HCT116 (cell line): ENCODE measurements around the gene NCF4.

Source experiments
- CEBPB ChIP-seq: IDR thresholded peaks from 2 replicates; pipeline ENCODE4 v1.6.1; 2012; ENCODE audit warnings: low read depth
- CTCF ChIP-seq, 3 experiments: fragments of 200-600 bp in 1 of 3; sonication (generic) in 1 of 3; IDR thresholded peaks in 2 of 3; conservative IDR thresholded peaks in 1 of 3; 2 replicates each; pipeline ENCODE4 v1.5.1; 2012 to 2017; ENCODE audit warnings: low read depth in 2 of 3, low read length in 2 of 3, antibody characterized with exemption in 1 of 3, borderline replicate concordance in 1 of 3, control low read depth in 1 of 3, mild to moderate bottlenecking in 1 of 3, mixed read lengths in 1 of 3, mixed run types in 1 of 3, moderate library complexity in 1 of 3; ENCODE audit not compliant: insufficient read depth in 1 of 3
- EZH2 ChIP-seq: fragments of 200-600 bp; sonication (generic); IDR thresholded peaks from 2 replicates; pipeline ENCODE4 v1.6.1; 2017; ENCODE audit warnings: antibody characterized with exemption, mixed run types
- JUND ChIP-seq: IDR thresholded peaks from 2 replicates; pipeline ENCODE4 v1.6.1; 2012
- POLR2A ChIP-seq: IDR thresholded peaks from 2 replicates; pipeline ENCODE4 v1.7.0; 2011; ENCODE audit warnings: borderline replicate concordance; ENCODE audit not compliant: insufficient read depth, insufficient read length; ENCODE audit errors: extremely low read depth
- POLR2AphosphoS5 ChIP-seq: IDR thresholded peaks from 2 replicates; pipeline ENCODE4 v1.6.1; 2011; ENCODE audit warnings: mild to moderate bottlenecking, low read depth, low read length, moderate library complexity
- RAD21 ChIP-seq: IDR thresholded peaks from 2 replicates; pipeline ENCODE4 v1.6.1; 2012; ENCODE audit warnings: low read depth, mild to moderate bottlenecking
- REST ChIP-seq: IDR thresholded peaks from 2 replicates; pipeline ENCODE4 v1.6.1; 2012; ENCODE audit warnings: low read depth
- SIN3A ChIP-seq: IDR thresholded peaks from 2 replicates; pipeline ENCODE4 v1.6.1; 2012; ENCODE audit warnings: low read depth
- ZBTB33 ChIP-seq: IDR thresholded peaks from 2 replicates; pipeline ENCODE4 v1.6.1; 2011; ENCODE audit warnings: mild to moderate bottlenecking, low read length, moderate library complexity; ENCODE audit not compliant: insufficient replicate concordance; ENCODE audit errors: extremely low read depth
- ZFX ChIP-seq: fragments of 450-650 bp; IDR thresholded peaks from 2 replicates; pipeline ENCODE4 v1.6.1; 2017
- ZNF274 ChIP-seq: fragments of 200-500 bp; sonication (Bioruptor generic); IDR thresholded peaks from 2 replicates; pipeline ENCODE4 v1.6.1; 2014; ENCODE audit warnings: mild to moderate bottlenecking, low read depth, low read length, inconsistent platforms

GRCh38 chr22:36872866-36873498, 12.2 kb downstream of the NCF4 start:
- TF ChIP-seq EZH2 = no peak
- no peak for TF ChIP-seq CTCF (IDR thresholded peaks at IDR 0.05 in 2 of 3, conservative IDR thresholded peaks at IDR 0.05 in 1 of 3; ENCODE audit: borderline replicate concordance in 1 of 3, insufficient read depth in 1 of 3, low read depth in 2 of 3, low read length in 2 of 3)
- TF ChIP-seq SIN3A = no peak
- no peak for TF ChIP-seq ZBTB33
- no peak for TF ChIP-seq POLR2AphosphoS5
- no peak for TF ChIP-seq JUND
- no peak for TF ChIP-seq ZNF274
- TF ChIP-seq REST = no peak
- TF ChIP-seq RAD21 = no peak
- no peak for TF ChIP-seq CEBPB
- no peak for TF ChIP-seq ZFX
- TF ChIP-seq POLR2A = no peak
